Ishikawa (cell line): ENCODE results near the gene TTC31.

ENCODE experiments used
- CEBPB ChIP-seq: IDR thresholded peaks from 2 replicates; pipeline ENCODE4 v1.6.1; 2012
- CREB1 ChIP-seq: IDR thresholded peaks from 2 replicates; pipeline ENCODE4 v1.6.1; 2012; ENCODE audit warnings: low read depth
- EGR1 ChIP-seq: IDR thresholded peaks from 2 replicates; pipeline ENCODE4 v1.6.1; 2012
- EP300 ChIP-seq: IDR thresholded peaks from 2 replicates; pipeline ENCODE4 v1.6.1; 2012; ENCODE audit warnings: borderline replicate concordance
- FOXM1 ChIP-seq: IDR thresholded peaks from 2 replicates; pipeline ENCODE4 v1.6.1; 2012; ENCODE audit warnings: low read depth, borderline replicate concordance
- MAX ChIP-seq: IDR thresholded peaks from 2 replicates; pipeline ENCODE4 v1.6.1; 2012
- NFIC ChIP-seq: IDR thresholded peaks from 2 replicates; pipeline ENCODE4 v1.6.1; 2012
- RAD21 ChIP-seq: IDR thresholded peaks from 2 replicates; pipeline ENCODE4 v1.6.1; 2012; ENCODE audit warnings: low read depth
- REST ChIP-seq: IDR thresholded peaks from 2 replicates; pipeline ENCODE4 v1.6.1; 2012; ENCODE audit warnings: low read depth, mild to moderate bottlenecking
- TAF1 ChIP-seq: IDR thresholded peaks from 2 replicates; pipeline ENCODE4 v1.6.1; 2012; ENCODE audit warnings: low read depth, mild to moderate bottlenecking
- TCF12 ChIP-seq: IDR thresholded peaks from 2 replicates; pipeline ENCODE4 v1.6.1; 2012; ENCODE audit warnings: low read depth
- TEAD4 ChIP-seq: IDR thresholded peaks from 2 replicates; pipeline ENCODE4 v1.6.1; 2012
- USF1 ChIP-seq: IDR thresholded peaks from 2 replicates; pipeline ENCODE4 v1.6.1; 2012
- YY1 ChIP-seq: IDR thresholded peaks from 2 replicates; pipeline ENCODE4 v1.6.1; 2012; ENCODE audit warnings: low read depth
- ZBTB7A ChIP-seq: IDR thresholded peaks from 2 replicates; pipeline ENCODE4 v1.6.1; 2012; ENCODE audit warnings: low read depth

The TTC31 gene

DNA sequence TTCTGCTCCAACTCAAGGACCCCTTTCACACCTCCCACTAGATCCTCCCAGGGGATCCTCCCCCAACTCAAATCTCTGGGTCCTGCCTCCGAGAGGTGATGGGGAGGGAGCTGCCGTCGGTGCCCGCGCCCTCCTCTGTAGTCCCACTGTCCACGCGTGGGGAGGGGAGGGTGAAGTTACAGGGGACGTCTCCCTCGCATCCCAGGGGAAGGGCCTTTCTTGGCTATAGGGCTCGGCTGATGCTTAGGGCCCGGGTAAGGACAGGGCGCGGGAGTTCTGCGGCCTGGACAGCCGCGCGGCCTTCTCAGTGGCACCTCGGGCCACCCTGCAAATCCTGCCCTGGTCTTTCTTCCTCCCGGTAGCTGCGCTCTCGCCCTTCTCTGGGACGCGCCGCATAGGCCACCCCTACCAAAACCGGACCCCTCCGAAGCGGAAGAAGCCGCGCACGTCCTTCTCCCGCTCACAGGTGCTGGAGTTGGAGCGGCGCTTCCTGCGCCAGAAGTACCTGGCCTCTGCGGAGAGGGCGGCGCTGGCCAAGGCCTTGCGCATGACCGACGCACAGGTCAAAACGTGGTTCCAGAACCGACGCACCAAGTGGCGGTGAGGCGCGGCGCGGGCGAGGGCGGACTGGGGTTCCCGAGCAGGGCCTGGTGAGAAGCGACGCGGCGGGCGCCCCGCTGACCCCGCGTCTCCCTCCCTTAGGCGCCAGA lies 32.5 kb downstream of the TTC31 start:
- no peak for TF ChIP-seq EGR1
- TF ChIP-seq TEAD4: no peak

GRCh38 chr2:74515981-74516633 lies 33.2 kb downstream of the TTC31 start:
- TF ChIP-seq ZBTB7A (no peak), USF1 (no peak), RAD21 (no peak), TEAD4 (no peak), EP300 (no peak), CEBPB (no peak), YY1 (no peak), FOXM1 (no peak), TCF12 (no peak), CREB1 (no peak), NFIC (no peak), TAF1 (no peak), EGR1 (no peak), REST (no peak), MAX (no peak)

- TF ChIP-seq NFIC (no peak), TEAD4 (no peak), USF1 (no peak), CREB1 (no peak), EP300 (no peak), TAF1 (no peak), YY1 (no peak), MAX (no peak), REST (no peak), ZBTB7A (no peak), RAD21 (no peak)
Observed at GRCh38 chr2:74516650-74517049, 33.8 kb downstream of the TTC31 start.

- TF ChIP-seq FOXM1: no peak
- TF ChIP-seq CREB1: no peak
- no peak for TF ChIP-seq REST
- no peak for TF ChIP-seq MAX
- no peak for TF ChIP-seq TCF12
- no peak for TF ChIP-seq USF1
- TF ChIP-seq EGR1: no peak
- TF ChIP-seq TAF1: no peak
- no peak for TF ChIP-seq EP300
- no peak for TF ChIP-seq TEAD4
- TF ChIP-seq ZBTB7A: no peak
Observed at GRCh38 chr2:74522516-74522915, 39.6 kb downstream of the TTC31 start.
